K562 (cell line): ENCODE measurements around the gene TEX264. TPM values are rescaled to one million over a fixed set of nuclear protein-coding genes. Genes with fewer than 3 reads are reported as not detected.

Source experiments
- MAZ ChIP-seq, 2 experiments: fragments of 450-650 bp in 1 of 2; sonication (generic) in 1 of 2; formaldehyde crosslinking; IDR thresholded peaks in 1 of 2; conservative IDR thresholded peaks in 1 of 2; 2 replicates each; pipeline versions ENCODE4 v1.4.0 to v1.5.0; 2020; ENCODE audit warnings: mild to moderate bottlenecking in 1 of 2, missing genetic modification reagents in 1 of 2
- MYNN ChIP-seq, 2 experiments: sonication (generic); formaldehyde crosslinking in 1 of 2; IDR thresholded peaks; 2 replicates each; pipeline versions ENCODE4 v1.5.0 to v1.6.1; 2016 to 2020; ENCODE audit warnings: antibody characterized with exemption in 1 of 2, missing genetic modification reagents in 1 of 2
- RAD21 ChIP-seq, 2 experiments: fragments of 250-450 bp in 1 of 2; fragments of 450-650 bp in 1 of 2; sonication (Bioruptor Pico) in 1 of 2; formaldehyde crosslinking in 1 of 2; IDR thresholded peaks in 1 of 2; conservative IDR thresholded peaks in 1 of 2; 2 replicates each; pipeline versions ENCODE4 v1.4.0 to v1.8.0; 2020 to 2022; ENCODE audit warnings: mild to moderate bottlenecking in 2 of 2, moderate library complexity in 1 of 2
- ZFX ChIP-seq: sonication (generic); formaldehyde crosslinking; IDR thresholded peaks from 2 replicates; pipeline ENCODE4 v1.8.0; 2022; ENCODE audit warnings: mild to moderate bottlenecking, missing genetic modification reagents, moderate library complexity
- ZNF140 ChIP-seq: fragments of 250-450 bp; sonication (Bioruptor Pico); IDR thresholded peaks from 2 replicates; pipeline ENCODE4 v1.8.0; 2021; ENCODE audit warnings: moderate library complexity, mild to moderate bottlenecking, inconsistent platforms
- polyA plus RNA-seq, 8 experiments: library from polyadenylated mRNA; depleted of rRNA in 4 of 8; stranded (reverse) in 5 of 8; unstranded in 3 of 8; fragments of >200 nt; fragmentation: Nextera tagmentation in 2 of 8; fragmentation: Illumina TruSeq in 1 of 8; extraction: Ambion mirVana in 2 of 8; extraction: Trizol in 1 of 8; gene quantifications; 2 replicates each; pipeline versions ENCODE4 v1.2.1 to v1.2.3, GENCODE V29; 2011 to 2014; ENCODE audit warnings: inconsistent platforms in 1 of 8, missing spikeins in 1 of 8
- total RNA-seq, 7 experiments: library from RNA; depleted of rRNA in 6 of 7; stranded (reverse); fragments of >200 nt in 6 of 7; fragmentation: Illumina TruSeq in 2 of 7; extraction: Trizol in 2 of 7; gene quantifications; 2 replicates each; pipeline versions ENCODE4 v1.2.1 to v1.2.3, GENCODE V29; 2011 to 2021; ENCODE audit warnings: low replicate concordance in 1 of 7
- TF ChIP-seq, protein P1 (sequence below): IDR thresholded peaks from 2 replicates; pipeline ENCODE4 v1.6.1; 2011; ENCODE audit warnings: borderline replicate concordance, low read depth, mild to moderate bottlenecking, moderate library complexity, low read length; ENCODE audit not compliant: insufficient read depth, poor library complexity, severe bottlenecking
- TF ChIP-seq, protein P2 (sequence below): fragments of 450-650 bp; formaldehyde crosslinking; IDR thresholded peaks from 2 replicates; pipeline ENCODE4 v1.4.0; 2020; ENCODE audit warnings: mild to moderate bottlenecking, moderate library complexity
- TF ChIP-seq, protein P3 (sequence below), 2 experiments: fragments of 450-650 bp; formaldehyde crosslinking in 1 of 2; IDR thresholded peaks; 2 replicates each; pipeline versions ENCODE4 v1.4.0 to v1.6.1; 2014 to 2020; ENCODE audit warnings: mild to moderate bottlenecking in 2 of 2, borderline replicate concordance in 1 of 2, low read depth in 1 of 2
- TF ChIP-seq, protein P4 (sequence below), 3 experiments: IDR thresholded peaks in 2 of 3; conservative IDR thresholded peaks in 1 of 3; 2 replicates each; pipeline ENCODE4 v1.5.1; 2011 to 2012; ENCODE audit warnings: low read length in 3 of 3, mild to moderate bottlenecking in 3 of 3, control low read depth in 2 of 3, improper control_type of control experiment in 1 of 3, inconsistent platforms in 1 of 3, low read depth in 1 of 3, mixed read lengths in 1 of 3, moderate library complexity in 1 of 3; ENCODE audit not compliant: insufficient read depth in 2 of 3

TEX264 gene
- total and polyA plus RNA-seq, 9 of the 15 experiments (the other 6 are each of a cell fraction or from before 2014, with no cell fraction given), result 4.1 to 47.0 (median 31.0) TPM

DNA sequence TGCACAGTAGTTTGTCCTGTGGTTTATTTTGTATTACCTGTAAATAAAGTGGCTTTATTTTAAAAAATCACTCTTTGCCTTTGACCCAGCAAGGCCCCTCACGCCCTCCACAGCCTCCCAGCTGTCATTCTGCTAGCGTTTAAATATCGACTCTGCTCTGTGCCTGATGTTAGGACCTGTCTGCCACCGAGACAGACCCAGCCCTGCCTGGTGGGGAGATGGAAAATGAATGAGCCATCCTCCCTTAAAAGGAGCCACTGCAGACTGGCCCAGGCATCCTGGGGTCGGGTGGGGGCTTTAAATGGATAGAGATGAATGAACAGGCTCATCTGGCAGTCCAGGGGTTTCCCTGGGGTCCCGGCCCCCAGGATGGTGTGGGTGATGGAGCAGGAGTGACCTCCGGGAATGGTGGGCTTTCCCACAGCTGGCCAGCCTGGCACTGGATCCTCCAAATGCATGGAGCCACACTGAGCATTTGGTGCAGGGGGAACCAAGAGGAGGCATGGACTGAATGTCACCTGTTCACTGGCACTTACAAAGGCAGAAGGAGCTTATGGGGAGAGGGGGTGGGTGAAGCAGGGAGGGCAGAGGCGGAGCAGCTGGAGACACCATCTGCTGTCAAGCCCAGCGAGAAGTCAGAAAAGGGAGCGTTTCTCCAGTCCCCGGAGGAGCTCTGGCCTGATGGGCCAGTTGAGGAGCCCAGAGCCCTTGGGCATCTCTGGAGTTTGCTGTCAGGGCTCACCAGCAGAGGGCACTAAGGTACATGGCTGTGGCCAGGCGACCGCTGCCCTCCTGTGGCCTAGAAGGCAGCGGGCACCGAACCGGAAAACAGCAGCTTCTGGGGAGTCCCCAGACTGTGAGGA, 47.7 kb downstream of the TEX264 start (continued):
- TF ChIP-seq MYNN (IDR thresholded peaks at IDR 0.05) (0 out of 2 replicates have a peak, but pooled peaks have one; percentile 37), MYNN (CRISPR knock-in tag; IDR thresholded peaks at IDR 0.05) (no peak), ZNF140 (no peak), ZFX (CRISPR knock-in tag) (no peak), RAD21 (CRISPR knock-in tag; conservative IDR thresholded peaks at IDR 0.05 in 1 of 2, IDR thresholded peaks at IDR 0.05 in 1 of 2) (peak; percentile 59 to 80), MAZ (CRISPR knock-in tag; conservative IDR thresholded peaks at IDR 0.05 in 1 of 2, IDR thresholded peaks at IDR 0.05 in 1 of 2) (0 out of 4 replicates have a peak, but pooled peaks of 1 of the 2 experiments have one; percentile 20)
- TF ChIP-seq, protein P1, sequence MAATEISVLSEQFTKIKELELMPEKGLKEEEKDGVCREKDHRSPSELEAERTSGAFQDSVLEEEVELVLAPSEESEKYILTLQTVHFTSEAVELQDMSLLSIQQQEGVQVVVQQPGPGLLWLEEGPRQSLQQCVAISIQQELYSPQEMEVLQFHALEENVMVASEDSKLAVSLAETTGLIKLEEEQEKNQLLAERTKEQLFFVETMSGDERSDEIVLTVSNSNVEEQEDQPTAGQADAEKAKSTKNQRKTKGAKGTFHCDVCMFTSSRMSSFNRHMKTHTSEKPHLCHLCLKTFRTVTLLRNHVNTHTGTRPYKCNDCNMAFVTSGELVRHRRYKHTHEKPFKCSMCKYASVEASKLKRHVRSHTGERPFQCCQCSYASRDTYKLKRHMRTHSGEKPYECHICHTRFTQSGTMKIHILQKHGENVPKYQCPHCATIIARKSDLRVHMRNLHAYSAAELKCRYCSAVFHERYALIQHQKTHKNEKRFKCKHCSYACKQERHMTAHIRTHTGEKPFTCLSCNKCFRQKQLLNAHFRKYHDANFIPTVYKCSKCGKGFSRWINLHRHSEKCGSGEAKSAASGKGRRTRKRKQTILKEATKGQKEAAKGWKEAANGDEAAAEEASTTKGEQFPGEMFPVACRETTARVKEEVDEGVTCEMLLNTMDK, result peak; percentile 71
- TF ChIP-seq, protein P2, sequence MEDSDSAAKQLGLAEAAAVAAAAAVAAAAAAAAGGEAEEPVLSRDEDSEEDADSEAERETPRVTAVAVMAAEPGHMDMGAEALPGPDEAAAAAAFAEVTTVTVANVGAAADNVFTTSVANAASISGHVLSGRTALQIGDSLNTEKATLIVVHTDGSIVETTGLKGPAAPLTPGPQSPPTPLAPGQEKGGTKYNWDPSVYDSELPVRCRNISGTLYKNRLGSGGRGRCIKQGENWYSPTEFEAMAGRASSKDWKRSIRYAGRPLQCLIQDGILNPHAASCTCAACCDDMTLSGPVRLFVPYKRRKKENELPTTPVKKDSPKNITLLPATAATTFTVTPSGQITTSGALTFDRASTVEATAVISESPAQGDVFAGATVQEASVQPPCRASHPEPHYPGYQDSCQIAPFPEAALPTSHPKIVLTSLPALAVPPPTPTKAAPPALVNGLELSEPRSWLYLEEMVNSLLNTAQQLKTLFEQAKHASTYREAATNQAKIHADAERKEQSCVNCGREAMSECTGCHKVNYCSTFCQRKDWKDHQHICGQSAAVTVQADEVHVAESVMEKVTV (CRISPR knock-in tag), result peak; percentile 45; the same call in 1 of the 2 replicates
- TF ChIP-seq, protein P3, sequence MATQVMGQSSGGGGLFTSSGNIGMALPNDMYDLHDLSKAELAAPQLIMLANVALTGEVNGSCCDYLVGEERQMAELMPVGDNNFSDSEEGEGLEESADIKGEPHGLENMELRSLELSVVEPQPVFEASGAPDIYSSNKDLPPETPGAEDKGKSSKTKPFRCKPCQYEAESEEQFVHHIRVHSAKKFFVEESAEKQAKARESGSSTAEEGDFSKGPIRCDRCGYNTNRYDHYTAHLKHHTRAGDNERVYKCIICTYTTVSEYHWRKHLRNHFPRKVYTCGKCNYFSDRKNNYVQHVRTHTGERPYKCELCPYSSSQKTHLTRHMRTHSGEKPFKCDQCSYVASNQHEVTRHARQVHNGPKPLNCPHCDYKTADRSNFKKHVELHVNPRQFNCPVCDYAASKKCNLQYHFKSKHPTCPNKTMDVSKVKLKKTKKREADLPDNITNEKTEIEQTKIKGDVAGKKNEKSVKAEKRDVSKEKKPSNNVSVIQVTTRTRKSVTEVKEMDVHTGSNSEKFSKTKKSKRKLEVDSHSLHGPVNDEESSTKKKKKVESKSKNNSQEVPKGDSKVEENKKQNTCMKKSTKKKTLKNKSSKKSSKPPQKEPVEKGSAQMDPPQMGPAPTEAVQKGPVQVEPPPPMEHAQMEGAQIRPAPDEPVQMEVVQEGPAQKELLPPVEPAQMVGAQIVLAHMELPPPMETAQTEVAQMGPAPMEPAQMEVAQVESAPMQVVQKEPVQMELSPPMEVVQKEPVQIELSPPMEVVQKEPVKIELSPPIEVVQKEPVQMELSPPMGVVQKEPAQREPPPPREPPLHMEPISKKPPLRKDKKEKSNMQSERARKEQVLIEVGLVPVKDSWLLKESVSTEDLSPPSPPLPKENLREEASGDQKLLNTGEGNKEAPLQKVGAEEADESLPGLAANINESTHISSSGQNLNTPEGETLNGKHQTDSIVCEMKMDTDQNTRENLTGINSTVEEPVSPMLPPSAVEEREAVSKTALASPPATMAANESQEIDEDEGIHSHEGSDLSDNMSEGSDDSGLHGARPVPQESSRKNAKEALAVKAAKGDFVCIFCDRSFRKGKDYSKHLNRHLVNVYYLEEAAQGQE (IDR thresholded peaks at IDR 0.05; ENCODE audit: borderline replicate concordance), result peak; percentile 61; the same call in 1 of the 2 replicates
- TF ChIP-seq, protein P3 (CRISPR knock-in tag; IDR thresholded peaks at IDR 0.05; ENCODE audit: low read depth), result no peak
- TF ChIP-seq, protein P4, sequence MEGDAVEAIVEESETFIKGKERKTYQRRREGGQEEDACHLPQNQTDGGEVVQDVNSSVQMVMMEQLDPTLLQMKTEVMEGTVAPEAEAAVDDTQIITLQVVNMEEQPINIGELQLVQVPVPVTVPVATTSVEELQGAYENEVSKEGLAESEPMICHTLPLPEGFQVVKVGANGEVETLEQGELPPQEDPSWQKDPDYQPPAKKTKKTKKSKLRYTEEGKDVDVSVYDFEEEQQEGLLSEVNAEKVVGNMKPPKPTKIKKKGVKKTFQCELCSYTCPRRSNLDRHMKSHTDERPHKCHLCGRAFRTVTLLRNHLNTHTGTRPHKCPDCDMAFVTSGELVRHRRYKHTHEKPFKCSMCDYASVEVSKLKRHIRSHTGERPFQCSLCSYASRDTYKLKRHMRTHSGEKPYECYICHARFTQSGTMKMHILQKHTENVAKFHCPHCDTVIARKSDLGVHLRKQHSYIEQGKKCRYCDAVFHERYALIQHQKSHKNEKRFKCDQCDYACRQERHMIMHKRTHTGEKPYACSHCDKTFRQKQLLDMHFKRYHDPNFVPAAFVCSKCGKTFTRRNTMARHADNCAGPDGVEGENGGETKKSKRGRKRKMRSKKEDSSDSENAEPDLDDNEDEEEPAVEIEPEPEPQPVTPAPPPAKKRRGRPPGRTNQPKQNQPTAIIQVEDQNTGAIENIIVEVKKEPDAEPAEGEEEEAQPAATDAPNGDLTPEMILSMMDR (IDR thresholded peaks at IDR 0.05 in 2 of 3, conservative IDR thresholded peaks at IDR 0.05 in 1 of 3; ENCODE audit: insufficient read depth in 2 of 3, low read depth in 1 of 3, low read length in 3 of 3), result peak; percentile 84 to 100 (median 98)
